A673 (cell line): Measurements from ENCODE around the gene LAIR1. TPM values are rescaled to one million over a fixed set of nuclear protein-coding genes. Genes with fewer than 3 reads are reported as not detected.

Source experiments
- BruUV-seq: library from RNA; stranded (reverse); fragments of 400-500 nt; replicated peaks from 2 replicates; lab custom pipeline; 2021; lab: Mats Ljungman, UMichigan
- CTCF ChIA-PET: fragments of 300-600 bp; sonication (Branson Sonifier 250); formaldehyde crosslinking; loops from one replicate; lab custom pipeline; 2022; ENCODE audit warnings: antibody characterized with exemption; lab: Charles Lee
- POLR2A ChIA-PET: fragments of 300-600 bp; sonication (Branson Sonifier 250); formaldehyde crosslinking; loops from one replicate; lab custom pipeline; 2022; ENCODE audit warnings: antibody characterized with exemption; ENCODE audit not compliant: low non-redundant PET; lab: Charles Lee
- DNase-seq: peaks from one replicate; pipeline ENCODE4 v3.0.0-alpha.2; 2015; ENCODE audit warnings: low spot score
- H3K27ac ChIP-seq: fragments of 200-600 bp; sonication (generic); 2 replicates; pipeline ENCODE4 v1.5.1; 2016; ENCODE audit warnings: mixed run types, low read depth, mild to moderate bottlenecking, mixed read lengths, antibody characterized with exemption, low read length; ENCODE audit not compliant: poor library complexity, severe bottlenecking
- H3K27me3 ChIP-seq: fragments of 200-600 bp; sonication (generic); replicated peaks from 2 replicates; pipeline ENCODE4 v1.6.1; 2017; ENCODE audit warnings: mixed run types, low read depth, mild to moderate bottlenecking, mixed read lengths, antibody characterized with exemption, low read length; ENCODE audit not compliant: insufficient read depth, poor library complexity
- H3K36me3 ChIP-seq: fragments of 200-600 bp; sonication (generic); 2 replicates; pipeline ENCODE4 v1.6.1; 2016; ENCODE audit warnings: mixed run types, mild to moderate bottlenecking, mixed read lengths, antibody characterized with exemption, low read length; ENCODE audit not compliant: insufficient read depth, poor library complexity, severe bottlenecking
- H3K4me1 ChIP-seq: fragments of 200-600 bp; sonication (generic); 2 replicates; pipeline ENCODE4 v1.6.1; 2017; ENCODE audit warnings: mixed run types, mild to moderate bottlenecking, mixed read lengths, antibody characterized with exemption, low read length; ENCODE audit not compliant: insufficient read depth, poor library complexity, severe bottlenecking
- H3K4me3 ChIP-seq: fragments of 200-600 bp; sonication (generic); 2 replicates; pipeline ENCODE4 v1.5.1; 2016; ENCODE audit warnings: low read depth, mixed run types, mild to moderate bottlenecking, mixed read lengths, low read length; ENCODE audit not compliant: poor library complexity, severe bottlenecking
- H3K9me3 ChIP-seq: fragments of 200-600 bp; sonication (generic); 2 replicates; pipeline ENCODE4 v1.6.1; 2016; ENCODE audit warnings: mixed run types, low read depth, mild to moderate bottlenecking, mixed read lengths, antibody characterized with exemption, low read length; ENCODE audit not compliant: poor library complexity, severe bottlenecking
- CTCF ChIP-seq: fragments of 300-800, 200-600 bp; sonication (generic); conservative IDR thresholded peaks from 2 replicates; pipeline ENCODE4 v1.5.1; 2017; ENCODE audit warnings: low read depth, mild to moderate bottlenecking, antibody characterized with exemption, low read length, moderate library complexity, mixed read lengths
- EZH2 ChIP-seq: fragments of 200-600 bp; sonication (generic); IDR thresholded peaks from 2 replicates; pipeline ENCODE4 v1.6.1; 2017; ENCODE audit warnings: borderline replicate concordance, low read depth, mild to moderate bottlenecking, mixed read lengths, antibody characterized with exemption, low read length; ENCODE audit not compliant: poor library complexity, severe bottlenecking
- intact Hi-C: fragments of 100-400 bp; cut with micrococcal nuclease; formaldehyde crosslinking; loops from one replicate; pipeline ENCODE4 v1.10.0; 2022; ENCODE audit not compliant: unreplicated experiment
- total RNA-seq: library from RNA; stranded (reverse); gene quantifications from 2 replicates; pipeline ENCODE4 v1.2.3, GENCODE V29; 2021

LAIR1 gene
- total RNA-seq, 1 experiment from 2014 or later, result not detected

GRCh38 chr19:54411033-54411432 lies 46.3 kb upstream of the LAIR1 start:
- no peaks in the 10 kb centered on the region for H3K9me3 ChIP-seq
- peaks cover 12% of the 10 kb centered on the region for H3K27me3 ChIP-seq
- no peak for DNase-seq
- no peak overlapping the region for H3K4me3 ChIP-seq
- no TSS peak for BruUV-seq
- H3K36me3 ChIP-seq, result no peaks in the 10 kb centered on the region
- ChIA-PET CTCF (no interaction called here), POLR2A (no interaction called here)
- no peak for TF ChIP-seq EZH2
- no peak for TF ChIP-seq CTCF
- intact Hi-C loops, result no loop called here
- H3K4me1 ChIP-seq, result no peaks in the 10 kb centered on the region
- no peak overlapping the region for H3K27ac ChIP-seq

- POLR2A ChIA-PET, result no interaction called here
- Histone ChIP-seq H3K4me1 (no peaks in the 10 kb centered on the region), H3K9me3 (no peaks in the 10 kb centered on the region), H3K4me3 (no peak overlapping the region), H3K27ac (no peak overlapping the region), H3K27me3 (peaks cover 5% of the 10 kb centered on the region), H3K36me3 (no peaks in the 10 kb centered on the region)
- intact Hi-C loops, result no loop called here
- DNase-seq, result no peak
- no peak for TF ChIP-seq EZH2
- TF ChIP-seq CTCF, result no peak
- CTCF ChIA-PET, result no interaction called here
- no TSS peak for BruUV-seq
Measured at GRCh38 chr19:54408456-54409026, 43.8 kb upstream of the LAIR1 start.

GRCh38 chr19:54407780-54408179 lies 43.0 kb upstream of the LAIR1 start:
- ChIA-PET POLR2A (no interaction called here), CTCF (no interaction called here)
- Histone ChIP-seq H3K4me3 (no peak overlapping the region), H3K9me3 (no peaks in the 10 kb centered on the region), H3K27me3 (peaks cover 5% of the 10 kb centered on the region), H3K4me1 (no peaks in the 10 kb centered on the region), H3K36me3 (no peaks in the 10 kb centered on the region), H3K27ac (no peak overlapping the region)
- intact Hi-C loops, result no loop called here
- no peak for DNase-seq
- no peak for TF ChIP-seq CTCF
- TF ChIP-seq EZH2, result no peak
- BruUV-seq, result no TSS peak
